T-helper 17 cell (primary cell): ENCODE data around the gene TMEM69. TPM values are rescaled to one million over a fixed set of nuclear protein-coding genes. Genes with fewer than 3 reads are reported as not detected.
"Not testable (repeated sequence)": the region's sequence is repeated elsewhere in the genome, so short reads cannot be mapped to it uniquely, and the experiment has no call there.

ENCODE experiments used
- ATAC-seq: fragments of 150-1000 bp; cut with Tn5 transposase; 2 replicates; pipeline ENCODE4 v1.10.0; 2021; ENCODE audit warnings: mild to moderate bottlenecking, moderate library complexity
- DNase-seq, 3 donors: peaks; one replicate each; pipeline versions ENCODE4 v3.0.0 to v3.0.0-alpha.2; 2020 to 2021
- H3K9me3 ChIP-seq: one replicate; pipeline ENCODE4 v1.7.0; 2013; ENCODE audit warnings: low read length, mild to moderate bottlenecking; ENCODE audit not compliant: control insufficient read depth, poor library complexity, severe bottlenecking
- H3K27ac Mint-ChIP-seq: one replicate; pipeline ENCODE4 v1.8.0; 2022; ENCODE audit warnings: mild to moderate bottlenecking, moderate library complexity, mixed read lengths
- H3K27me3 Mint-ChIP-seq: one replicate; pipeline ENCODE4 v1.8.0; 2022; ENCODE audit warnings: mixed read lengths
- H3K36me3 Mint-ChIP-seq: one replicate; pipeline ENCODE4 v1.8.0; 2022; ENCODE audit warnings: low read depth, mixed read lengths
- H3K4me1 Mint-ChIP-seq: one replicate; pipeline ENCODE4 v1.8.0; 2022; ENCODE audit warnings: mild to moderate bottlenecking, mixed read lengths
- H3K4me3 Mint-ChIP-seq: one replicate; pipeline ENCODE4 v1.8.0; 2022; ENCODE audit warnings: mild to moderate bottlenecking, moderate library complexity, mixed read lengths
- total RNA-seq, 4 donors: library from RNA in 2 of 4; stranded (reverse) in 2 of 4; gene quantifications; one replicate each; pipeline ENCODE4 v1.2.3 and lab custom pipeline; 2022 to 2026

Gene TMEM69
- total RNA-seq, 2 donors from 2014 or later = 11.9 to 13.2 TPM

GRCh38 chr1:45726007-45726406 lies 38.0 kb downstream of the TMEM69 start:
- H3K4me3 Mint-ChIP-seq, H3K9me3 ChIP-seq, H3K4me1 Mint-ChIP-seq, ATAC-seq, DNase-seq, H3K27ac Mint-ChIP-seq, H3K36me3 Mint-ChIP-seq, H3K27me3 Mint-ChIP-seq: not testable (repeated sequence)

GRCh38 chr1:45730075-45730779 lies 42.2 kb downstream of the TMEM69 start:
- no peaks in the 10 kb centered on the region for H3K36me3 Mint-ChIP-seq
- H3K9me3 ChIP-seq = no peaks in the 10 kb centered on the region
- no peak overlapping the region for H3K27ac Mint-ChIP-seq
- peaks cover 6% of the 10 kb centered on the region for H3K4me1 Mint-ChIP-seq
- ATAC-seq = no peak
- H3K4me3 Mint-ChIP-seq = no peak overlapping the region
- no peak for DNase-seq
- no peaks in the 10 kb centered on the region for H3K27me3 Mint-ChIP-seq

- Mint-ChIP-seq H3K36me3 (no peaks in the 10 kb centered on the region), H3K27ac (no peak overlapping the region), H3K4me3 (no peak overlapping the region), H3K4me1 (peaks cover 6% of the 10 kb centered on the region), H3K27me3 (no peaks in the 10 kb centered on the region)
- DNase-seq = no peak
- no peak for ATAC-seq
- H3K9me3 ChIP-seq = no peaks in the 10 kb centered on the region
These were observed 42.9 kb downstream of the TMEM69 start for GRCh38 chr1:45730780-45731319.

GRCh38 chr1:45739137-45739536 lies 51.2 kb downstream of the TMEM69 start:
- ATAC-seq = no peak
- H3K27me3 Mint-ChIP-seq = no peaks in the 10 kb centered on the region
- DNase-seq = no peak
- no peak overlapping the region for H3K4me3 Mint-ChIP-seq
- no peaks in the 10 kb centered on the region for H3K9me3 ChIP-seq
- H3K4me1 Mint-ChIP-seq = peaks cover 13% of the 10 kb centered on the region
- H3K36me3 Mint-ChIP-seq = peaks cover 4% of the 10 kb centered on the region
- H3K27ac Mint-ChIP-seq = no peak overlapping the region

GRCh38 chr1:45739641-45740156 lies 51.7 kb downstream of the TMEM69 start:
- ATAC-seq, H3K9me3 ChIP-seq, H3K27ac Mint-ChIP-seq, H3K4me3 Mint-ChIP-seq, H3K27me3 Mint-ChIP-seq, DNase-seq, H3K36me3 Mint-ChIP-seq: not testable (repeated sequence)
- peaks cover 13% of the 10 kb centered on the region for H3K4me1 Mint-ChIP-seq

Other genes starting within 250 kb of the TMEM69 start
- gene TESK2, start 197.0 kb upstream of the TMEM69 start, total RNA-seq = 1 to 10 TPM; 4.9 to 6.5 TPM
- under 1 TPM; 0.63 to 0.99 TPM for gene CCDC163, start 188.1 kb upstream of the TMEM69 start, total RNA-seq
- gene MMACHC, start 187.9 kb upstream of the TMEM69 start, total RNA-seq = 1 to 10 TPM in 1 of 2 donors, under 1 TPM in 1; 0.68 to 2.2 TPM
- gene PRDX1, start 166.3 kb upstream of the TMEM69 start, total RNA-seq = 10 to 100 TPM; 55.0 to 69.2 TPM
- gene AKR1A1, start 137.4 kb upstream of the TMEM69 start, total RNA-seq = 10 to 100 TPM; 44.0 to 57.0 TPM
- 100 to 1,000 TPM; 139 to 148 TPM for gene NASP, start 104.1 kb upstream of the TMEM69 start, total RNA-seq
- 1 to 10 TPM; 5.1 to 5.7 TPM for gene CCDC17, start 64.1 kb upstream of the TMEM69 start, total RNA-seq
- gene GPBP1L1, start 1.6 kb upstream of the TMEM69 start, total RNA-seq = 100 to 1,000 TPM; 124 to 152 TPM
- gene IPP, start 62.5 kb downstream of the TMEM69 start, total RNA-seq = 1 to 10 TPM; 6.7 to 7.6 TPM
- 10 to 100 TPM; 10.0 to 13.7 TPM for gene MAST2, start 115.4 kb downstream of the TMEM69 start, total RNA-seq